CD1c-positive myeloid dendritic cell (primary cell): ENCODE results near the gene NDUFV1.
A peak's percentile ranks its signal among the peaks of the same experiment; 100 is the strongest.
"Not testable (repeated sequence)": the region's sequence is repeated elsewhere in the genome, so short reads cannot be mapped to it uniquely, and the experiment has no call there.

Experiments
- DNase-seq: peaks from one replicate; pipeline ENCODE4 v3.0.0-alpha.2; 2016; ENCODE audit errors: extremely low spot score

Gene NDUFV1

DNA sequence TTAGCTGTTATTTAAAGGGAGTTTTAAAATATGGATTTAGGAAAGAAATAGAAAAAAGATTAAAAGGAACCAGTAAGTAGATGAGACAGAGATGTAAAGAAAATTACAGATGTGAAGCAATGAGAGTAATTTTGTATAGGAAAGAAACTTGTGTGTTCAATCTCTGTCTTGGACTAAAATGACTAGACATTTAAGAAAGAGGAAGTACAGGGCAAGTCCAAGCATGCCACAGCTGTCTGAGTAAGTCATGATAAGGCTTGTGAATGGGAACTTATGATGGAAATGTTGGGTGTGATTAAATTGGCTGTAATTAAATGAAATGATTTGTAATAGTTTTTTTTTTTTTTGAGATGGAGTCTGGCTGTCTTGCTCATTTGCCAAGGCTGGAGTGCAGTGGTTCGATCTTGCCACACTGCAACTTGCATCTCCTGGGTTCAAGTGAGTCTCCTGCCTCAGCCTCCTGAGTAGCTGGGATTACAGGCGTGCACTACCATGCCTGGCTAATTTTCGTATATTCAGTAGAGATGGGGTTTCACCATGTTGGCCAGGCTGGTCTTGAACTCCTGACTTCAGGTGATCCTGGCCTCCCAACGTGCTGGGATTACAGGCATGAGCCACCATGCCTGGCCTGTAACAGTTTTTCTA, 49.7 kb downstream of the NDUFV1 start:
- peak; percentile 65 for DNase-seq

GRCh38 chr11:67657300-67657699, 50.6 kb downstream of the NDUFV1 start:
- DNase-seq, result no peak

- DNase-seq, result not testable (repeated sequence)
Observed at GRCh38 chr11:67659651-67660165, 53.0 kb downstream of the NDUFV1 start.

DNA sequence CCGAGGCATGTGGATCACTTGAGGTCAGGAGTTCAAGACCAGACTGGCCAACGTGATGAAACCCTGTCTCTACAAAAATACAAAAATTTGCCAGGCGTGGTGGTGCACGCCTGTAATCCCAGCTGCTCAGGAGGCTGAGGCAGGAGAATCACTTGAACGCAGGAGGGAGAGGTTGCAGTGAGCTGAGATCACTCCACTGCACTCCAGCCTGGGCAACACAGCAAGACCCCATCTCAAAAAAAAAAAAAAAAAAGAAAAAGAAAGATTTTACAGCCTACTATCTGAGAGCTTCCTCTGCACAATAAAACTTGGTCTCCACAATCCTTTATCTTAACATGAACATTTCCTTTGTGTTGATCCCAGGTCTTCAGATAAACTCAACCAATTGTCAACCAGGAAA, 54.0 kb downstream of the NDUFV1 start:
- not testable (repeated sequence) for DNase-seq
